HK-2 (cell line): ENCODE results near the gene LDLR.
A peak's percentile ranks its signal among the peaks of the same experiment; 100 is the strongest.

Experiments used
- DNase-seq: peaks from one replicate; pipeline ENCODE4 v3.0.0-alpha.2; 2018; ENCODE audit not compliant: unreplicated experiment

Gene LDLR

DNA sequence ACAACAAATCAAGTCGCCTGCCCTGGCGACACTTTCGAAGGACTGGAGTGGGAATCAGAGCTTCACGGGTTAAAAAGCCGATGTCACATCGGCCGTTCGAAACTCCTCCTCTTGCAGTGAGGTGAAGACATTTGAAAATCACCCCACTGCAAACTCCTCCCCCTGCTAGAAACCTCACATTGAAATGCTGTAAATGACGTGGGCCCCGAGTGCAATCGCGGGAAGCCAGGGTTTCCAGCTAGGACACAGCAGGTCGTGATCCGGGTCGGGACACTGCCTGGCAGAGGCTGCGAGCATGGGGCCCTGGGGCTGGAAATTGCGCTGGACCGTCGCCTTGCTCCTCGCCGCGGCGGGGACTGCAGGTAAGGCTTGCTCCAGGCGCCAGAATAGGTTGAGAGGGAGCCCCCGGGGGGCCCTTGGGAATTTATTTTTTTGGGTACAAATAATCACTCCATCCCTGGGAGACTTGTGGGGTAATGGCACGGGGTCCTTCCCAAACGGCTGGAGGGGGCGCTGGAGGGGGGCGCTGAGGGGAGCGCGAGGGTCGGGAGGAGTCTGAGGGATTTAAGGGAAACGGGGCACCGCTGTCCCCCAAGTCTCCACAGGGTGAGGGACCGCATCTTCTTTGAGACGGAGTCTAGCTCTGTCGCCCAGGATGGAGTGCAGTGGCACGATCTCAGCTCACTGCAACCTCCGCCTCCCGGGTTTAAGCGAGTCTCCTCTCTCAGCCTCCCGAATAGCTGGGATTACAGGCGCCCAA is at the start of gene LDLR:
LDLR (plus strand) TSS at position 210 of the 760 bp plus-strand sequence; CDS start at position 296, 86 bp downstream.
- peak; percentile 82 for DNase-seq

GRCh38 chr19:11041194-11041593 is 48.1 kb upstream of the LDLR start:
- DNase-seq = no peak

DNA sequence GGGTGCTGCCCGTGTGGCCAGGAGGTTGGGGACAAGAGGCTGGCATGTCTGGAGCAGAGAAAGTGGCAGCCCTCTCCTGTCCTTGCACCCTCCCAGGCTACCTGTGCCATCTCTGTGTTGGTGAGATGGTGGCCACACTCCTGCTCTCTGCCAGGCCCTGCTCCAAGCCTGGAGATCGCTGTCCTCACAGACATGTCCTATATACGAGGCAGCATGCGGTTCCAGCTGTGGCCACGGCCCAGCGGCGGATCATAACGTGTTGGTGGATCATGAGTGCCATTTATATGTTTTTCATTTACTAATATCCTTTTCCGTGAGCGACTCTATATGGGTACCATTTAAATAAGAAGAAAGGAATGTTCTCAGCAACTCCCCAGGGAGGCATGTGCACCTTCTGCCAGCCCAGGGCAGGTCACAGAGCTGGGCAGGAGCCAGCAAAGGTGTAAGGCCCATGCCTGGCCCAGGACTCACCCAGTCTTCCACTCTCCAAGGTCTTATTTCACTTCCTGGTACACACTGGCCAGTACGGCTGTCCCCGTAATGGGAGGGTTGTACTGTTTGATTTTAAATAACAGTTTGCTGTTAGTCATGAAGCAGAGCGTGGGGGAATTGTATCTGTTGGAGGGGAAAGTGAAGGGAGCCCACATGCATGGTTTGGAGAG is 47.2 kb upstream of the LDLR start:
- no peak for DNase-seq

DNA sequence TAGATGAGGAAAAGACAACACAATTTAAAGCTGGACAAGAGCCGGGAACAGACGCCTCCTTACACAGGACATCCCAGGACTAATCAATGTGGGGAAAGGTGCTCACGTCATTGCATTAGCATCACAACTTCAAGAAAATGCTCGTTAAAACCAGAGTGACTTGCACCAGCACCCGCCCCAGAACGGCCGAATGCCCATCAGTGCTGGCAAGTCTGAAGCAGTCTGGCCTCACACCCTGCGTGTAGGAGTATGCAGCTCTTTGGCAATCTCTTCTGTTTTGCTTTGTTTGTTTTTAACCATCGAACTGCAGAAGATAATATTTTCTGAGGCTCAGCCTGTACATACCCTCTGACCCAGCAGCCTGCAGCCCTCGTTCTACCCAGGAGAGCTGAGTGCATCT is 44.8 kb upstream of the LDLR start:
- no peak for DNase-seq

DNA sequence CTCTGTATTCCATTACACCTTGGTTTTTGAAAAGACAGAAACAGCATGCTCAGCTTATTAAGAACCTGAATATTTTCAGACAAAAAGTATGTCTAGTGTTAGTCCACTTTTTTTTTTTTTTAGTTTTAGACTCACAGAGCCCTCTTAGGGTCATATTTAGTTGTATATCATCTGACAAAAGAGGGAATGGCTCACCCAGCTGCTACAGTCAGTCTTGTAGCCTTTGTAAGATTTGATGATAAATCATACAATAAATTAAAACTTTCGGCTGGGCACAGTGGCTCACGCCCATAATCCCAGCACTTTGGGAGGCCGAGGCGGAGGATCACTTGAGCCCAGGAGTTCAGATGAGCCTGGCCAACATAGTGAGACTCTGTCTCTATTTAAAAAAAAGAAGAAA is 43.7 kb upstream of the LDLR start:
- DNase-seq = no peak

DNA sequence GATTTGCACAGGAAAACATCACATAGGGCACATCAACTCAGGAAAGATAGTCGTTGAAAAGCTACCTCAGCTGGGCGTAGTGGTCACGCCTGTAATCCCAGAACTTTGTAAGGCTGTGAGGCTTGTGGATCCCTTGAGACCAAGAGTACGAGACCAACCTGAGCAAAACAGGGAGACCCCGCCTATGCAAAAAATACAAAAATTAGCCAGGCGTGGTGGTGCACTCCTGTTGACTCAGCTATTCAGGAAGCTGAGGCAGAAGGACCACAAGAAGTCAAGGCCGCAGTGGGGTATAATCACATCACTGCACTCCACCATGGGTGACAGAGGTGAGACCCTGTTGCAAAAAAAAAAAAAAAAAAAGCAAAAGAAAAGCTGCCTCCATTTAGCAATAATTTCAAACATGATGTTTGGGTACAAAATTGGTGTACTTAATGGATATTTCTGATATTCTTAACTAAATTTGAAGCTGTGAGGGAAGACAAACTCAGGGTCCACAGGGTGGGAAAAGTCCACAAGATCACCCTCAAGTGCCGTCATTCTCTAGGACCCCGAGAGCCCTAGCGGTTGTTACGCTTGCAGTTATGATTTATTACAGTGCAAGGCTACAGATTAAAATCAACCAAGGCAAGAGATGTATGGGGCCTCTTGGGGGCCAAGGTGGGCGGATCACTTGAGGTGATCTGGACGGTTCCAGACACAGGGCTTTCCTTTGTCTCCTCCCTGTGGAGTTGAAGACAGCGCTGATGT is 42.5 kb upstream of the LDLR start:
- DNase-seq = no peak

GRCh38 chr19:11047866-11048265 is 41.4 kb upstream of the LDLR start:
- DNase-seq = no peak

DNA sequence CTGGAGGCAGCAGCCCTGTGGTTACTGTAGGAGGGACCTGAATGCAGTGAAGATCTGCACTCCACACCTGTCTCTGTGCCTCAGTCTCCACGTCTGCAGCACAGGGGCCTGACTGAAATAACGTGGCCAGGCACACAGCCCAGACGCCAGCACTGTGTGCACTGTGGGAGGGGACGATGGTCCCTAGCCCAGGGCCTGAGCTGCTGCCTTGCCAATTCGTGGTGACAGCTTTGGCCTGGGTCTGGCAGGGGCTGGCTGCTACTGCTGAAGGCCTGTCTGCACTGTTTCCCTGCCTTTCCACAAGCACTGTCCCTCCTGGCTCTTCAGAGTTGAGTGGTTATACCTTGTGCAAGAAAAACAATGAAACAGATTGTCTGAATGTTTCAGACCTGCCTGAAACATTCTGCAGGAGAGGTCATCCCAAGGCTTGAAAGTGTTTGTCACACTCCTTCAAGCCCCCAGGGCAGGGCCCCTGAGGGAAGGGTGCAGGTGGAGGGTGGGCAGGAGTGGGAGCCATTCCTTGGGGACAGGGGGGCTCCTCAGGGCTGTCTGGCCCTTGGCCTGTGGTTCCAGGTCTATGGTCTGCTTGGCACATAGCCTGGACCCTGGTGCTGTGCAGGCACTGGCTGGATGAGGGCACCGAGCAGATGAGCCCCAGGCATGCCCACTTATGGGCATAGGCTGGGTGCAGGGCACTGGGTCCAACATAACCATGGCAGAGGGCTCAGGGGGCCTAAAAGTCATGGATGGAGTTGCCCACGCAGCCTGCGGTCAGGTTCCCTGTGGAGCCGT is 38.7 kb upstream of the LDLR start:
- DNase-seq = no peak

DNA sequence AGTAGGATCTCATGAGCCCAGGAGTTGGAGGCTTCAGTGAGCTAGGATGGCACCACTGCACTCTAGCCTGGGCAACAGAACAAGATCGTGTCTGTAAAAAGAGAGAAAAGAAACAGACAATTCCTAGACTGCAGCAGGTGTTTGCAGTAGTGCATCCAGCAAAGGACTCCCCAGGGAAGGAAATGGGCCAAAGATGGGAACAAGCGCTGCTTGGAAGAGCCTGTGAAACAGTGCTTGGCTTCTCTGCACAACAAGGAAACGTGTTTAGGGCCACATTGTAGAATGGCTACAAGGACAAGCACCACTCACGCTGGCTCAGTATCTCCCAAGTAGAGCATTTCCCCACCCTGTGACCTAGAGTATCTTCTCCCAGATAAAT is 35.5 kb upstream of the LDLR start:
- no peak for DNase-seq

- DNase-seq = no peak
Observed at GRCh38 chr19:11054200-11054599, 35.1 kb upstream of the LDLR start.

- no peak for DNase-seq
Observed at GRCh38 chr19:11054628-11055027, 34.6 kb upstream of the LDLR start.

GRCh38 chr19:11058246-11059030 is 30.8 kb upstream of the LDLR start:
- DNase-seq = no peak

- DNase-seq = no peak
Observed at GRCh38 chr19:11059511-11060358, 29.5 kb upstream of the LDLR start.

- DNase-seq = no peak
Observed at GRCh38 chr19:11061952-11062351, 27.3 kb upstream of the LDLR start.

DNA sequence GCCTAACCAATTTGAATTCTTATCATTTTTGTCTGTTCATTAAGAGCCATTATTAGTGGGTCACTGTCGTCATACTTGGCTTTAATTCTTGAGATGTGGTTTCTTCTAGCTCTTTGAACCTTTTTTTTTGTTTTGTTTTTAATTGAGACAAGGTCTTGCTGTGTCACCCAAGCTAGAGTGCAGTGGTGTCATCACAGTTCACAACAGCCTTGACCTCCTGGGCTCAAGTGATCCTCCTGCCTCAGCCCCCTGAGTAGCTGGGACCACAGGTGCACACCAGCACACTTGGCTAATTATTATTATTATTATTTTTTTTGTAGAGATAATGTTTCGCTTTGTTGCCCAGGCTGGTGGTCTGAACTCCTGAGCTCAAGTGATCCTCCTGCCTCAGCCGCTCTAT is 25.8 kb upstream of the LDLR start:
- no peak for DNase-seq

DNA sequence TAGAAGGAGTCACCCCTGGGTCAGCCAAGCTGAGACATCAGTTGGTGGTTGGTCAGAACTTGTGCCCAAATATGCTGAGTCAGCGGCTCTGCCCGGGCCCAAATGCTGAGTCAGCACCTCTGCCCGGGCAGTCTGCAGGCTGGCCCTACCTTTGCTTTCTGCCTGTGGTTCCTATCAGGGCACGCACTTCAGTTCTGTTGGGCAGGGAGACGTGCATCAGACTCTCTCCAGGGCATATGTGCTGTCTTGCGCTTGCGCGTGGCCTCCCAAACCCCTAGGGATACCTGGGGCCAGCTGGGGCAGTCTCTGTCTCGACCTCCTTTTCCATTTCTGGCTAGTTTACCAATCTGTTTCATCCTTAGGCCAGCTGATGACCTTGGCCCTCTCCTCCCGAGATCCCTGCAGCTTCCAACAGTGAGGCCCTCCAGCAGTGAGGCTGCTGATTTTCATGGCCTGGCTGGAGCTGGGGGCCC is 24.4 kb upstream of the LDLR start:
- DNase-seq = peak; percentile 30

GRCh38 chr19:11066326-11066725 is 22.9 kb upstream of the LDLR start:
- no peak for DNase-seq

DNA sequence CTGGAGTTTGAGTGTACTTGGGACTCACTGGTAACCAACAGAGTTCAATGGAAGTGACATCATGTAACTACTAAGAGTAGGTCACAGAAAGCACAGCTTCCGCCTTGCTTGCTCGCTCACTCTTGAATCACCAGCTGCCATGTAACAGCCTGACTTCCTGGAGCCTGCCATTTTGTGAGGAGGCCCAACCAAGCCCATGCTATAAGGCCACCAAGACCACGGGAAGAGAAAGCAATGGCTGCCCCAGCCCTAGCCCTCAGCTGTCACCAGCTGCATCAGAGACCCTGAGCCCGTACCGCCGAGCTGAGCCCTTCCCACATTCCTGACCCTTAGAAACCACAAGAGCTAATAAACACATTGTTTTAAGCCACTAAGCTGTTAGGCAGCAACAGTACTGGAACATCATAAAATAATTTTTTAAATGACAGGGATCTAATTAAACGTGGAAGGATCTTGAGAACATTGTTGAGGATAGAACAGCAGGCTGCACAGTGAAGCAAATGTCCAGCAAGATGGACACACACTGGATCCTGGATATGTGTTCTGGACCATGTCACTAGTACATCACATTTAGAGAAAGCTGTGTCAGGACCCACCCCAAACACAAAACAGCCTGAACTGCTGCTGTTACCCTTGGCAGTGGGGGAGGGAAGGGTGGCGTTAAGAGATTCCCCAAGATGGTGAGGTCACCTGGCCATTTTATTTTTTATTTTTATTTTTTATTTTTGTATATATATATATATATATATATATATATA is 21.7 kb upstream of the LDLR start:
- DNase-seq = no peak

DNA sequence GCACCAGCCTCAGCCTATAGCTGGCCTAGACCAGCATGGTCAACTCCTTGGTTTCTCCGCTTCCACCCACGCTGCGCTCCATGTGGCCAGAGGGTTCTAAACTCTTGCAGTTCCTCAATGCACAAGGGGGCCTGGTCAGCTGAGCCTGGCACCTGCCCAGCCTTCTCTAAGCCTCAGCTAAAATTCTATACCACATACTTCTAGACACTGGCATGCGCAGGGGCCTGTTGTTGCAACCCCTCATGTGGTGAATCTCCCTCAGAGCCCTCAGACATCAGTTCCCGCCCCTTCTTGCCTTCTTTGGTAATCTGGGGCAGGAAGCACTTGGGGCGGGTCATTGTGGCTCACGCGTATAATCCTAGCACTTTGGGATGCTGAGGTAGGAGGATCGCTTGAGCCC is 19.7 kb upstream of the LDLR start:
- no peak for DNase-seq
